ENCODE data around the gene MIGA2. TPM values are rescaled to one million over a fixed set of nuclear protein-coding genes. Genes with fewer than 3 reads are reported as not detected.

Gene MIGA2
- total RNA-seq, 1 donor from 2014 or later: 12.6 TPM

DNA sequence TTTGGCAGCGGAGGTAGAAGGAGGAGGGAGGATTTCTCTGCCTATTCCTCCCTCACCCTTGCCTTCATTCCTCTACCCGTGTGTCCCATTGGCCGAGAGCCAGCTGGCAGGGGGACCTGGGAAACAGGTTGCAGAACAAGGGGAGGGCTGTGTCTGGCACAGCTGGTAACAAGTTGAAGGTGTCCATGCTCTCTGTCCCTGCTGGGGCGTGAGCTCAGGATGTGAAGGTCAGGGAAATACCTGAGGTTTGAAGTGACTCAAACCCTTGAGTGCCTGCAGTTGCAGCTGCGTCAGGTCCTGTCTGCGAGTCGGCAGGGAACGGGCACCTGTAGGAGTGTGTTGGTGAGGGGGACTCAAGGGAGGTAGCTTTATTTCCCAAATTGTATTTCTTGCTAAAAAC is 16.2 kb downstream of the MIGA2 start:
- no peaks in the 10 kb centered on the region for H3K27me3 ChIP-seq (ENCODE audit: control insufficient read depth, insufficient read depth, low read length)
- FAIRE-seq: peak; percentile 66
- no peak overlapping the region for H3K4me3 ChIP-seq (ENCODE audit: low read depth, low read length)
- H3K36me3 ChIP-seq (ENCODE audit: control insufficient read depth, insufficient read depth, low read length): peaks cover 9% of the 10 kb centered on the region
- peak; percentile 85 for DNase-seq (ENCODE audit: low read depth)
- TF ChIP-seq, protein P1, sequence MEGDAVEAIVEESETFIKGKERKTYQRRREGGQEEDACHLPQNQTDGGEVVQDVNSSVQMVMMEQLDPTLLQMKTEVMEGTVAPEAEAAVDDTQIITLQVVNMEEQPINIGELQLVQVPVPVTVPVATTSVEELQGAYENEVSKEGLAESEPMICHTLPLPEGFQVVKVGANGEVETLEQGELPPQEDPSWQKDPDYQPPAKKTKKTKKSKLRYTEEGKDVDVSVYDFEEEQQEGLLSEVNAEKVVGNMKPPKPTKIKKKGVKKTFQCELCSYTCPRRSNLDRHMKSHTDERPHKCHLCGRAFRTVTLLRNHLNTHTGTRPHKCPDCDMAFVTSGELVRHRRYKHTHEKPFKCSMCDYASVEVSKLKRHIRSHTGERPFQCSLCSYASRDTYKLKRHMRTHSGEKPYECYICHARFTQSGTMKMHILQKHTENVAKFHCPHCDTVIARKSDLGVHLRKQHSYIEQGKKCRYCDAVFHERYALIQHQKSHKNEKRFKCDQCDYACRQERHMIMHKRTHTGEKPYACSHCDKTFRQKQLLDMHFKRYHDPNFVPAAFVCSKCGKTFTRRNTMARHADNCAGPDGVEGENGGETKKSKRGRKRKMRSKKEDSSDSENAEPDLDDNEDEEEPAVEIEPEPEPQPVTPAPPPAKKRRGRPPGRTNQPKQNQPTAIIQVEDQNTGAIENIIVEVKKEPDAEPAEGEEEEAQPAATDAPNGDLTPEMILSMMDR (IDR thresholded peaks at IDR 0.05; ENCODE audit: insufficient read depth, low read length, severe bottlenecking): no peak

DNA sequence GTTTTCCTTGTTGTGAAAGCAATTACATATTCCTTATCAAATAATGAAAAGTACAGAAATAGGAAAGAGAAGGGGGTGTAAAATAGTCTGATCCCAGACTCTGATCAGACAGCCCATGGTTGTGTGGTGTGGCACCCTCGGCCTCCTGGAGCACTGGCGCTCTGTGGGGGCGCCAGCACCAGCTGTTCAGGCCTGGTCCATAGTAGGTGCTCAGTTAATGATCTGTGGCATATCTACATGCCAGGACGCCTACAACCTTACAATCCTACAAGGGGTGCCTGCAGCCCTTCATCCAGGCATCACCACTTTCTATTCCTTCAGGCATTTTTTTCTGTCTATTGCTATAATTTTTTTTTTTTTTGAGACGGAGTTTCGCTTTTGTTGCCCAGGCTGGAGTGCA is 16.6 kb downstream of the MIGA2 start:
- DNase-seq (ENCODE audit: low read depth) (no peak), FAIRE-seq (no peak)
- H3K36me3 ChIP-seq (ENCODE audit: control insufficient read depth, insufficient read depth, low read length): peaks cover 9% of the 10 kb centered on the region

DNA sequence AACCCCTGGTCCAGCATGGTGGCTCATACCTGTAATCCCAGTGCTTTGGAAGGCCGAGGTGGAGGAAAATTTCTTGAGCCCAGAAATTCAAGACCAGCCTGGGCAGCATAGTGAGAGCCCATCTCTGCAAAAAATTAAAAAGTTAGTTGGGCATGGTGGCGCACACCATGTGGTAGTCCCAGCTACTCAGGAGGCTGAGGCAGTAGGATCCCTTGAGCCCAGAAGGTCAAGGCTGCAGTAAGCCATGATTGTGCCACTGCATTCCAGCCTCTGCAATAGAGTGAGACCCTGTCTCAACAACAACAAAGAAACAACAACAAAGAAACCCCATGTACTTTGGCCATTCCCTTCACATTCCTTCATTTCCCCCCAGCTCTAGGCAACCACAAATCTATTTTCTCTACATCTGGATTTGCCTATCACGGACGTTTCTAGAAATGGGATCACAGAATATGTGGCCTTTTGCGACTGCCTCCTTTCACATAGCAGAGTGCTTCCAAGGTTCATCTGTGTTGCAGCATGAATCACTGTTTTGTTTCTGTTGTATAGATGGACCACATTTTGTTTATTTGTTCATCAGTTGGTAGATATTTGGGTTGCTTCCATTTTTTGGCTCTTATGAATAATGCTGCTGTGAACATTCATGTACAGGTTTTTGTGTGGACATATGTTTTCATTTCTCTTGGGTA is 17.9 kb downstream of the MIGA2 start:
- FAIRE-seq (no peak), DNase-seq (ENCODE audit: low read depth) (no peak)
- Histone ChIP-seq H3K4me3 (ENCODE audit: low read depth, low read length) (no peak overlapping the region), H3K36me3 (ENCODE audit: control insufficient read depth, insufficient read depth, low read length) (peaks cover 7% of the 10 kb centered on the region), H3K27me3 (ENCODE audit: control insufficient read depth, insufficient read depth, low read length) (no peaks in the 10 kb centered on the region)
- TF ChIP-seq, protein P1 (IDR thresholded peaks at IDR 0.05; ENCODE audit: insufficient read depth, low read length, severe bottlenecking): no peak

More for the DNA sequence above, 16.6 kb downstream of the MIGA2 start:
- Histone ChIP-seq H3K4me3 (ENCODE audit: low read depth, low read length) (no peak overlapping the region), H3K27me3 (ENCODE audit: control insufficient read depth, insufficient read depth, low read length) (no peaks in the 10 kb centered on the region)
- TF ChIP-seq, protein P1 (IDR thresholded peaks at IDR 0.05; ENCODE audit: insufficient read depth, low read length, severe bottlenecking): no peak

GRCh38 chr9:129058965-129059795 is 22.8 kb downstream of the MIGA2 start:
- peaks cover 18% of the 10 kb centered on the region for H3K36me3 ChIP-seq (ENCODE audit: control insufficient read depth, insufficient read depth, low read length)
- no peak overlapping the region for H3K4me3 ChIP-seq (ENCODE audit: low read depth, low read length)
- TF ChIP-seq, protein P1 (IDR thresholded peaks at IDR 0.05; ENCODE audit: insufficient read depth, low read length, severe bottlenecking): no peak
- peak; percentile 39 for DNase-seq (ENCODE audit: low read depth)
- H3K27me3 ChIP-seq (ENCODE audit: control insufficient read depth, insufficient read depth, low read length): no peaks in the 10 kb centered on the region
- FAIRE-seq: no peak

DNA sequence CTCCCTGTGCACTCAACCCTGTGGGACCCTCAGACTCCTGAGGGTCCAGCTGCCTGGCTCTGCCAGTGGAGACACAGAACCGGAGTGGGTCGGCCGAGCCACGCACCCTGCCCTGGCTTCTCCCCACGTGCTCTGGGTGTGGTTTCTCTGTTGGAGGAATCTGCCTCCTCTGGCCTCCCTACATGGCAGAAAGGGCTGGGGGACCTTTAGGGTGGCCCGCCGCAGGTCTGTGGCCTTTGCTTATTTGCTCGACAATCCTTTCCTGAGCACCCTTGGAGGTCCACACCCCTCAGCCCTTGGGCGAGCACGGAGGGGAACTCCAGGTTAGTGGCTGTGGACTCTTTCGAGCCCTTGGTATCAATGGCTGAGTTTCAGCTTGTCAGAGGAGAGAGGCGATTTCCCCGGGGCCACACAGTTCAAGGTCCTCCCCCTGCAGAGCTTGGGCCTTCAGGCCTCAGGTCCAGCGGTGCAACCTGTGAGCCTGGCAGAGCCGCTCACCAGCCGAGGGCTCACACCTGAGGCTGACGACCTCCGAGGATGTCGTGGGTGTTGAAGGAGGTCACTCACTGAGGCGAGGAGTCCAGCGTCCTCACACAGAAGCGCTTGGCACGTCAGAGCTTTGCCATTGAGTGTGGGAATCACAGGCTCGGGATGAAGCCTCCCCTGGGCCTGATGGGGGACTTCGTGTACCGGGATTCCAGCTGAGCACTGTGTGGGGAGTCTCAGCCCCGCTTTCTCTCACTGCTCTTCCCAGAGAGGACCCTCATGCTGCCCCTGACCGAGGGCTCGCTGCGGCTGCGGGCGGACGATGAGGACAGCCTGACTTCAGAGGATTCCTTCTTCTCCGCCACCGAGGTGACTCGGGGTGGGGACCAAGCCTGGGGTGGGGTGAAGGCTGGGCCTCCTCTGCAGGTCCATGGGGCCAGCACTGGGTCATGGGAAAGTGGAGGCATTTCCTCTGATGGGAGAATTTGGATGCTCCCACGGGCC is 23.7 kb downstream of the MIGA2 start:
- H3K27me3 ChIP-seq (ENCODE audit: control insufficient read depth, insufficient read depth, low read length): no peaks in the 10 kb centered on the region
- TF ChIP-seq, protein P1 (IDR thresholded peaks at IDR 0.05; ENCODE audit: insufficient read depth, low read length, severe bottlenecking): no peak
- DNase-seq (ENCODE audit: low read depth) (no peak), FAIRE-seq (no peak)
- peaks cover 22% of the 10 kb centered on the region for H3K36me3 ChIP-seq (ENCODE audit: control insufficient read depth, insufficient read depth, low read length)
- no peak overlapping the region for H3K4me3 ChIP-seq (ENCODE audit: low read depth, low read length)
